Kidney (tissue), 14 donors: Measurements from ENCODE around the gene KCNQ2. TPM values are rescaled to one million over a fixed set of nuclear protein-coding genes. Genes with fewer than 3 reads are reported as not detected.

ENCODE experiments used
- DNase-seq, 5 donors: peaks; one replicate each; pipeline ENCODE4 v3.0.0-alpha.2; 2013 to 2020
- FAIRE-seq: peaks from 2 replicates; lab custom pipeline; 2012; peaks lifted over from hg19 to GRCh38; lab: Jason Lieb, UNC
- H3K27ac ChIP-seq, 2 donors: one replicate each; pipeline ENCODE4 v1.7.0; 2013; ENCODE audit warnings: low read depth in 2 of 2, low read length in 2 of 2, inconsistent platforms in 1 of 2
- H3K27me3 ChIP-seq: one replicate; pipeline ENCODE4 v1.7.1; 2013; ENCODE audit warnings: low read length, inconsistent platforms; ENCODE audit not compliant: control insufficient read depth, insufficient read depth
- H3K36me3 ChIP-seq, 3 donors: one replicate each; pipeline versions ENCODE4 v1.7.0 to v1.7.1; 2013; ENCODE audit warnings: low read length in 3 of 3, control low read depth in 1 of 3, inconsistent platforms in 1 of 3; ENCODE audit not compliant: insufficient read depth in 3 of 3, control insufficient read depth in 2 of 3
- H3K4me1 ChIP-seq, 3 donors: one replicate each; pipeline versions ENCODE4 v1.7.0 to v1.7.1; 2013; ENCODE audit warnings: low read length in 3 of 3, inconsistent platforms in 1 of 3, low read depth in 1 of 3; ENCODE audit not compliant: control insufficient read depth in 2 of 3, insufficient read depth in 2 of 3
- H3K4me3 ChIP-seq, 3 donors: one replicate each; pipeline versions ENCODE4 v1.7.0 to v1.8.1; 2013; ENCODE audit warnings: low read length in 3 of 3, control low read depth in 1 of 3, inconsistent platforms in 1 of 3
- H3K9ac ChIP-seq, 3 donors: one replicate each; pipeline versions ENCODE4 v1.7.0 to v1.7.1; 2013; ENCODE audit warnings: low read length in 3 of 3, control low read depth in 1 of 3, inconsistent platforms in 1 of 3
- H3K9me3 ChIP-seq, 3 donors: one replicate each; pipeline versions ENCODE4 v1.7.0 to v1.7.1; 2013; ENCODE audit warnings: low read length in 3 of 3, control low read depth in 1 of 3, inconsistent platforms in 1 of 3; ENCODE audit not compliant: control insufficient read depth in 2 of 3, insufficient read depth in 1 of 3
- intact Hi-C: fragments of 100-400 bp; cut with DNase I; formaldehyde crosslinking; loops from one replicate; pipeline ENCODE4 v1.11.1; 2022
- polyA plus RNA-seq: library from polyadenylated mRNA; stranded (reverse); fragments of 350-450 nt; fragmentation: Illumina TruSeq; extraction: RNeasy Lipid Tissue Mini Kit (QIAGEN cat#74804); gene quantifications from one replicate; pipeline ENCODE4 v1.2.3, GENCODE V29; 2014; ENCODE audit warnings: low read depth, low replicate concordance; ENCODE audit not compliant: insufficient read depth
- total RNA-seq: library from RNA; stranded (reverse); fragmentation: NEBNext Ultra II Directional; extraction: Animal tissue kit (Norgen Biotek cat#: 25700); gene quantifications from one replicate; pipeline ENCODE4 v1.2.1, GENCODE V29; 2021
- TF ChIP-seq, protein P1 (sequence below): IDR thresholded peaks from 3 replicates; pipeline ENCODE4 v1.5.1; 2012; ENCODE audit warnings: mild to moderate bottlenecking, moderate library complexity, borderline replicate concordance; ENCODE audit not compliant: insufficient read depth; ENCODE audit errors: extremely low read depth
- donor health status: control.
- donor health status: control.
- donor health status: control.
- donor health status: control.
- donor health status: control.
- donor health status: DM: yes; HTN: yes; CAD: no.
- donor health status: Normal renal cell carcinoma (clear cell type).

Gene KCNQ2
- total and polyA plus RNA-seq, 2 donors from 2014 or later: 2.2 TPM; not detected in 1

DNA sequence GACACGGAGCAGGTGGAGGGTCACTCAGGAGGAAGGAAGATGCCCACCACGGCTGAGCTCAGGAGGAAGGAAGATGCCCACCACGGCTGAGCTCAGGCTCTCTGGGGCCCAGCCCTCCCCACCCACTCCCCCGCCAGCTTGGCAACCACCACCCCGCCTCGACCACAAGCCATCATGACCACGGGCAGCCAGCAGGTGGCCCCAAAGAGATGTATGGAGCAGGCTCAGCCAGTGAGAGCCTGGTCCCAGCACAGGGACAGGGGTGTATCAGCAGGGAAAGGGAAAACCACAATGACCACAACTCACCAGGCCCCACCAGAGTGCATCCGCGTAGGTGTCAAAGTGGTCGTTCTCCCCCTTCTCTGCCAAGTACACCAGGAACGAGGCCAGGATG is 30.4 kb downstream of the KCNQ2 start:
- Histone ChIP-seq H3K9ac (no peak overlapping the region), H3K27me3 (no peaks in the 10 kb centered on the region), H3K9me3 (peaks cover 0 to 2% (median 0%) of the 10 kb centered on the region in 3 donors), H3K4me1 (no peaks in the 10 kb centered on the region), H3K36me3 (no peaks in the 10 kb centered on the region), H3K27ac (no peak overlapping the region), H3K4me3 (no peak overlapping the region)
- intact Hi-C loops: no loop called here
- DNase-seq (peak in 3 of 5 donors; percentile 62 to 67 (median 63)), FAIRE-seq (no peak)
- TF ChIP-seq, protein P1, sequence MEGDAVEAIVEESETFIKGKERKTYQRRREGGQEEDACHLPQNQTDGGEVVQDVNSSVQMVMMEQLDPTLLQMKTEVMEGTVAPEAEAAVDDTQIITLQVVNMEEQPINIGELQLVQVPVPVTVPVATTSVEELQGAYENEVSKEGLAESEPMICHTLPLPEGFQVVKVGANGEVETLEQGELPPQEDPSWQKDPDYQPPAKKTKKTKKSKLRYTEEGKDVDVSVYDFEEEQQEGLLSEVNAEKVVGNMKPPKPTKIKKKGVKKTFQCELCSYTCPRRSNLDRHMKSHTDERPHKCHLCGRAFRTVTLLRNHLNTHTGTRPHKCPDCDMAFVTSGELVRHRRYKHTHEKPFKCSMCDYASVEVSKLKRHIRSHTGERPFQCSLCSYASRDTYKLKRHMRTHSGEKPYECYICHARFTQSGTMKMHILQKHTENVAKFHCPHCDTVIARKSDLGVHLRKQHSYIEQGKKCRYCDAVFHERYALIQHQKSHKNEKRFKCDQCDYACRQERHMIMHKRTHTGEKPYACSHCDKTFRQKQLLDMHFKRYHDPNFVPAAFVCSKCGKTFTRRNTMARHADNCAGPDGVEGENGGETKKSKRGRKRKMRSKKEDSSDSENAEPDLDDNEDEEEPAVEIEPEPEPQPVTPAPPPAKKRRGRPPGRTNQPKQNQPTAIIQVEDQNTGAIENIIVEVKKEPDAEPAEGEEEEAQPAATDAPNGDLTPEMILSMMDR: peak; percentile 30

DNA sequence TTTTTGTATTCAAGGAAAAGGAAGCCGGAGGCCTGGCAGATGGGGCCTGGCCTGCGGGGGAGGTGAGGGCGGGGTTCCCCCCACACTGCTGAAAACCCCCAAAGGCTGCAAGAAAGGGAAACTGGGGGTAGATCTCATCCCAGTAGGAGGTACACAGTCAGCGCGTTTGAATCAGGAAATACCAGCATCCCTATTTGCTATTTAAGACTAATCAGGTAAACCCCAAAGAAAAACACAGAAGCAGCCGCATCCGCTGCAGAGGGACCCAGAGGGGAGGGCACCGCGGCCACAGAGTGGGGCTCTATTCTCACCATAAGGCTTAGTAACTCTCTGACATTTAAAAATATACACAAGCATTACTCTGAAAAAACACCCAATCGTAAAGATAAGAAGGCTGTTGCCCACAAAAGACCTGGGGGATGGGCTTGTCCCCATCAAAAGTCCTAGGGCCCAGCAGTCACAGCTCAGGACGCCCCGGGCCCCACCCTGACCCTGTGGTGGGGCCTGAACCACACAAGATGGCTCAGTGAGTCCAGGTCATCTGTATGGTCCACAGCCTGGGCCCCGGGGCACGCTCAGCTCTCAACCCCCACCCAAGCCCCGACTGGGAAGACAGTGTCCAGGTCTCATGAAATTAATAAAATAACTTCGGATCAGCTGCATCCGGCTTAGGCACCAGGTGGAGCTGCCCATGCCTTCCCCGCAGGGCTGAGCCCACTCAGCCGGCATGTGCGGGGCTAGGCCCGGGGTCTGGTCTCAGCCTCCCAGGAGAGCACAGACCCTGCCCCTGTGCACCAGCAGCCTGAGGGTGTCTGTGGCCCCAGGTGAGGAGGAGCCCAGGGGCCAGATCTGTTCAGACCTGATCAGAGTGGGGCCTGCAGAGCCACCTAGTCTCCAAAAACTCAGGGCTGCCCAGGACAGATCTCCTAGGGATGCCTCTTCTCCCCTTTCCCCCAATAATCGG is 31.0 kb downstream of the KCNQ2 start:
- no peaks in the 10 kb centered on the region for H3K27me3 ChIP-seq
- DNase-seq (no peak), FAIRE-seq (no peak)
- no peak overlapping the region for H3K4me3 ChIP-seq
- intact Hi-C loops: no loop called here
- H3K9ac ChIP-seq: no peak overlapping the region
- no peaks in the 10 kb centered on the region for H3K36me3 ChIP-seq
- peaks cover 0 to 2% (median 0%) of the 10 kb centered on the region in 3 donors for H3K9me3 ChIP-seq
- no peaks in the 10 kb centered on the region for H3K4me1 ChIP-seq
- no peak overlapping the region for H3K27ac ChIP-seq
- TF ChIP-seq, protein P1: no peak

DNA sequence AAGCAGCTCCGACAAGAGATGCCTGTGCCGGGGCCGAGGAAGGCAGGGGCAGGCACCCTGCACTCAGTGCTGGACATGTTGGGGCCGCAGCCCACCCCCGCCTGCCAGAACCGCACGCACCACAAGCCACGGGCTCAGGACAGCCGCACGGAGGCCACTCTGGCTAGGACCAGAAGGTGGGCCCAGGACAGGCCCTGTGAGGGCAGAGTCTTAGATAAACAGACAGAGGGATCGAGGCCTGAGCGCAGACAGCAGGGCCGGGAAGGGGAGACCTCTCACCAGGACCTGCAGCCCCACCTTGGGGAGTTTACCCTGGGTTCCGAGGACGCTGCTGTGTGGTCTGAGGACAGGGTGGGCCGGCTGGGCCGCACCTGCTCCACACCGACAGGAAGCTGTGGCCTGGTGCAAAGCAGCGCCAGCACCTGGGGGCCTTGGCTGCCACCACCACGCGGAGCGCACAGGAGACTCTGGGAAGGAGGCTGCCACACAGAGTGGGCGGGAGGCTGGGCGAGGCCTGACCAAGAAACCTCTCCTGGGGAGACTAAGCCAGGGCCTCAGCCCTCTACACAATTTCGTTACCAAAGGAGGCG is 32.0 kb downstream of the KCNQ2 start:
- Histone ChIP-seq H3K27me3 (no peaks in the 10 kb centered on the region), H3K4me1 (no peaks in the 10 kb centered on the region), H3K4me3 (no peak overlapping the region), H3K27ac (no peak overlapping the region), H3K9ac (no peak overlapping the region), H3K9me3 (peaks cover 0 to 2% (median 0%) of the 10 kb centered on the region in 3 donors), H3K36me3 (no peaks in the 10 kb centered on the region)
- no peak for DNase-seq
- TF ChIP-seq, protein P1: no peak
- intact Hi-C loops: no loop called here
- FAIRE-seq: no peak
